ENCODE results near the gene C6orf132.

DNA sequence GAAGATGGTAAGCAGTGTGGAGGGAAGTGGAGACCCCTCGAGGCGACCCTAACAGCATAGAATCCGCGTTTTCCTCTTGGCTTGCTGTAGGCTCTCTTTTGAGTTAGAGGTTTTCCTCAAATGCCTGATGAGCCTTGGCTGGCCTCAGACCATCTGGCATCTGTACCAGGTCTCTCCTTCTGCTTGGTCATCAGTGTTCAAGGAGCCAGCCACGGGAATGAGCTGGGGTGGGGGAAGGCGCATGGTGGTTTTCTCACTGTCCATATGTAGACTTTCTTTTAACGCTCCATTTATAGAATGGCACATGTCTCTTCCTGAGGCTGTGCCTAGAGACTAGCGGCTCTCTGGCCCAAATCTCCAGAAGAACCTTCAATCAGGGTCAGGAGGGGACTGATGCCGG is 22.6 kb upstream of the C6orf132 start:
- TF ChIP-seq POLR2AphosphoS5 (IDR thresholded peaks at IDR 0.05; ENCODE audit: low read depth, low read length) (no peak), TAF1 (IDR thresholded peaks at IDR 0.05; ENCODE audit: low read depth, low read length) (no peak)

Data from GM12891 (cell line).